NCI-H2171 (cell line): ENCODE measurements around the gene OTOP3.
"Not testable (repeated sequence)": the region's sequence is repeated elsewhere in the genome, so short reads cannot be mapped to it uniquely, and the experiment has no call there.

Experiments used
- DNase-seq: peaks from one replicate; lab custom pipeline; 2025; lab: John Stamatoyannopoulos, UW

OTOP3 gene

DNA sequence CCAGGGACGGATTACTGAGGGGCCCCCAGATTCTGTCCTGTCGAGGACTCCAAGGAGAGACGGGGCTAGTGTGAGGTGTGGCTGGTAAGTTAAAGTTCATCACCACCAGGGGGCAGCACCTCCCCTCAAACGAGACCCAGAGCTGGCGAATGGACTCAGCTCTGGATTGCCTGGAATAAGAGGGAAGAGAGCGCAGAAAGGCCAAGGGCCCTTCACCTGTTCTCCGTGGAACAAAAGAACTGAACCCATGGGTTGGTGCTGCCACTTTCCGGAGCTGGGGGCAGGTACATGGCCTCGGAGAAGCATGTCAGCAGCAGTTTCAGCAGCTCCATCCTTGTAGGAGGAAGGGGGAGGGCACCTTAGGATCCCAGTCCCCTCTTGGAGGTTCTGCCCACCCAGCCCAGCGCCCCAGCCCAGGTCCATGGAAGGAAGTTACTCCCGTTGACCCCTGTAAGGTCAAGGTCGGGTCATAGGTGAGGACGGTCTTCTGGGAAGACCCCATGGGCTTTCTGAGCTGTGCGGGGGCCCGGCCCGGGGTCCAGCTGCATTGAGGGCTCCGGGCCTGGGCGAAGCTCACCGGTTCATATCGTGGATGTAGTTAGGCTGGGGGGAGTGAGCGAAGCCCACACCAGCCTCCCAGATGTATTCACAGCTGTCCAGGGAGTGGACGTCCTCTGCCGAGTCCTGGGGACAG lies 26.1 kb downstream of the OTOP3 start:
- DNase-seq: peak; percentile 81

DNA sequence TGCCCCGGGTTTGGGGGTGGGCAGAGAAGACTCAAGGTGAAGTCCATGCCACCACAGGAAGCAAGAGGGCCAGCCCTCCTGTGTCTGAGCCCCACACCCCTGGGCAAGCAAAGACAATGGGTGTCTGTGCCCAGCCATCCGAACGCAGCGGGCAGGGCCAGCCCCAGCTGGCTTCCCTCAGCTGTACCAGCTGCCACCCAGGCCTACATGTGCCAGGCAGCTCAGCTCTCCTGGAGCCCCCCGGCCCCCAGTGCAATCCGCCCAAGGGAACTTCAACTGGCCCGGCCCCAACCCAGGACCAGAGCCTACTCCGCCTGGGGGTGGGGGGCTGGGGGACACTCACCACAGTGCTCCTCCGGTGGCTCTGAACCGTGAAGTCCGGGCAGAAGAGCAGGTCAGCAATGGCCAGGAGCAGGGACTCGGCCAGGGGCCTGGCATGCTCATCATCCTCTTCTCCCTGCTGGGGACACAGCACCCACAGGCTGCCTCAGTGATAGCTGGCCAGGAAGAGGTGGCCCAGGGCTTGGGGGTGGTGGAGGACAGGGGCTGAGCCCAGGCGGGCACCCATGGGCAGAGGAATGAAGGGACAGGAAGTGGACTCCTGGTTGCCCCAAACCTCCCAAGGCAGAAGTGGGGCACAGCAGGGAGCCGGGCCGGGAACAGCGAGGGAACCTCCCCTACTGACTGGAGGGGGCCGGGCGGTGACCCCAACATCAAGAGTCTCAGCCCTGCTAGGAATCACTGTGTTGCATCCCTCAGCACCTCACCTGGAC lies 27.1 kb downstream of the OTOP3 start:
- DNase-seq: no peak

DNA sequence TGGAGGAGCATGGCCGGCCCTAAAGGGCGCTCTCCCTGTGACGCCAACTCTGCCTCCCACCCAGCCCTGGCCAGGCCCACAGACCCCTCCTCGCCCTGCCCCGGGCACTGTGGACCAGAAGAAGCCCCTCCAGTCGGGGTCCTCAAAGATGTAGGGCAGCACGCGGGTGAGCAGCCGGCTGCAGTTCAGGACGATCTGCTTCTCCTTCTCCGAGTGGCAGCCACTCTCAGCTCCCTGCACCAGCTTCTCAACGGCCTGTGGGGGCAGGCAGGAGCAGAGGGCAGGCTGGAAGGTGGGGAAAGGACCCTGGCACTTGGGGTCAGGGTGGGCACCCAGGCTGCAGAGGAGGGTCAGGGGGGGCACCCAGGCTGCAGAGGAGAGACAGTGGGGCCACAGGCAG lies 28.0 kb downstream of the OTOP3 start:
- no peak for DNase-seq

DNA sequence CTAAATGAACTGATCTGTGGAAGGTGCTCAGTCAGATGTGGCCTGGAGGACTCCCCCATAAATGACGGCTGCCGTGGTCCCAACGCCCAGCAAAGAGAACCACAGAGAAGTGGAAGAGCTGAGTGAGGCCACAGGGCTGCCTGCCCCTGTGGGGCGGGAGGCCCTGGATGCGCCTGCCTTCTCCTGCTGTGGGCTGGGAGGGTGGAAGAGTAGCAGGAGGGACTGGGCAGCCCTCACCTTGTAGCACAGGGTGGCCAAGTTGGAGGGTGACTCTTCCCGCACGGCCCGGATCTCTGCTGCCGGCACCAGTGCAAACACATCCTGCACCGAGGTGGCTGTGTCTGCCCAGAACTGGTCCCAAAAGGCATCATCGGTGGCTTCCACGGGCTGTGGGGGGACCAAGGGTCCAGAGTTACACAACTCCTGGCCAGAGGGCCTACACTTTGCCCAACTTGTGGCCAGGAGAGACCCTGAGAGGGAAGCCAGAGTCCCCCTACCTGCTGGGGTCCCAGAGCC lies 28.6 kb downstream of the OTOP3 start:
- no peak for DNase-seq

DNA sequence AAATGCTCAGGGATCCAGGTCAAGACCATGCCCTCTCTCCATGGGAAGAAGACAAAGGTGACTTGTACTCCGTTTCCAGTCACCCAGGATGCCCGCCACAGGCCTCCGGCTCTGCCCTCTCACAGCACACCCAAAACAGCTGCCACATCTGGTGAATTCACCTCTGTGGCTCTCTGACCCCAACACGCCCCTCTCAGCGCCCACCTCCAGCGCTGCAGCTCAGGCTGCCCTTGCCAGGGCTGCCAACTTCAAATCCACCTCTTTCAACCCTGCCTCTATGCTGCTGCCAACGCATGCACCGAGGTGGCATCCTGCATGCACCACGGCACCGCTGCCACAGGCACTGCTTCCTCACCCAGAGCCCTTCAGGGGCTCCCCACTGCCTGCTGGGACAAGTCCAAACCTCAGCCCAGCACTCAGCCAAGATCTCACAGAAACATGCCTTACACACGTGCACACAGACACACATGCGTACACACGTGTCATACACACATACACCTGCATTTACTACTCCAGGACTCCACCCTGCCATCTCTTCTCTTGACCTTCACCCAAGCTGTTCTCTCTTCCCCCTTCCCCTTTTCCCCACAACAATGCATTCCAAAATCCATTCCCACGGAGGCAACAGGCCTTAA lies 29.4 kb downstream of the OTOP3 start:
- no peak for DNase-seq

DNA sequence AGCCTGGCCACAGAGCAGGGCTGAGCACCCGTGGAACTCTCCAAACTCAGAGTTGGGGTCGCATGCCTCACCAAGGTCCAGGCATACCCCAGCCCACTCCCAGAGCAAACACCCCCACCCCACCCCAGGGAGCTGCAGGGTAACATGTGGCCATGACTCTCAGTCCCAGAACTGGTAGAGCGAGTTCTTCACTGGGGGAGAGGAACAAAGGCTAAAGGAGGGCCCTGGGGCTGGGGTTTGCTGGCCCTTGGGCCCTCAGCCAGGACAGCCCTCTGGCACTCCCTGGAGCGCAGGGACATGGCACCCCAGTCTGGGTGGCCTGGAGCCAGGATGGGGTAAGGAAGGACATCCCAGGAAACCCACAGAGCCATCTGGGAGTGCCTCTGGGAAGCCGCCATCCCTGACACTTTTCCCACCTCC lies 32.7 kb downstream of the OTOP3 start:
- DNase-seq: no peak

DNA sequence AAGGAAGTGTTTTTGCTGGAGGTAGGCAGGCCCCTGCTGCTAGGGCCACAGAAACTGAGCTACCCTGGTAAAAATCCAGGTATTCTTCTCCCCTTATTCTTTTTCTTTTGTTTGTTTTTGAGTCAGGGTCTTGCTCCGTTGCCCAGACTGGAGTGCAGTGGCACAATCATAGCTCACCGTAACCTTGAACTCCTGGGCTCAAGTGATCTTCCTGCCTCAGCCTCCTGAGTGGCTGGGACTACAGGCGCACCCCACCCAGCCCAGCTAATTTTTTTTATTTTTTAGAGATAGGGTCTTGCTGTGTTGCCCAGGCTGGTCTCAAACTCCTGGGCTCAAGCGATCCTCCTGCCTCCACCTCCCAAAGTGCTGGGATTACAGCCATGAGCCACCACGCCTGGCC lies 33.8 kb downstream of the OTOP3 start:
- not testable (repeated sequence) for DNase-seq

DNA sequence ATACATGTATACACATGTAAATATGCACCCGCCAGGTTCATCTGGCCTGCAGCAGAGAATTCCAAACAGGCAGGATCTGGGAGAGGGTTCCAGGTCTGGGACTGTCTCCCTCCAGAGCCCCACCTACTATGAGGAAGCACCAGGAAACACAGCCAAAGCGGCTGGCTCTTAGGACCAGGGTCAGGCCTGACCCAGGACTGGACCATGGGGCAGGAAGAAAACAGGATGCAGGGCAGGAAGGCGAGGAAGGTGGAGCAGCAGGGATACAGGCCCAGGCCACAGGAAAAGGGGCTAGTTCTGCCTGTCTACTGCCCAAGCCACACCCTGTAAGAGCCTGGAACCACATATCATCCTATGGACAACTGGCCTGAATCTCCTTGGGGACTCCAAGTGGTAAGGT lies 34.7 kb downstream of the OTOP3 start:
- no peak for DNase-seq

DNA sequence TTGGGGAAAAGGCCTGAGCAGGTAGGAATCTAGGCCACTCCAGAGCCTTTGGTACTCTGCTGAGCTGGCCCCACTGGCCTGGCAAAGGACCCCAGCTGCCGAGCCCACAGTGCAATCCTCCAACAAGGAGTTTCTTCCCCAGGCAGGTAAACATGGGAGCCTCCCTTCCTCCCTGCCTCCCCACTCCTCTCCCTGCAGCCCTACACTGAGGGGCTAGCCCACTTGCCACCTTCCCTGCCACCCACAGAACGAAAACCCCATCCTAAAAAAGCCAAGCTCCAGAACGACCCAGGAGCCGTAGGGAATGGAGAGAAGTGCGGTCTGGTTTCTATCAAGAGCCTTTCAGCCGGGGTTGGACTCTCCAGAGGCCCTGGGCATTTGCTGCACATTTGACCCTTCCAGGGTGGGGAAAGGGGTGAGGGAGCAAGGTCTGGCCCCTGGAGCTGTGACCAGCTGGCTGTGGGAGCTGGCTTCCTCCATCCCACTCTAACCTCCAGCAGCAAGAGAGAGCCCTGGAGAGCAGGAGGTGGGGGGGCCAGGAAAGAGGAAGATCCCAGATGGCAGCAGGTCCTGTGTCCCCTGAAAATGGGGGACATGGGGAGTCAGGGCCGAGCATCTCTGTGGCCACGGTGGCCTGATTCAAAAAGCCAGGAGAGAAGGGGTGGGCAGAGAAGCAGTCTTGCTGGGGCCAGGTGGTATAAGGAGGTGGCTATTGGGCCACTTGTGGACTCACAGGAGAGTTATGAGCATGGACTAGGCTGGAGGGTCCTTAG lies 35.6 kb downstream of the OTOP3 start:
- DNase-seq: no peak

DNA sequence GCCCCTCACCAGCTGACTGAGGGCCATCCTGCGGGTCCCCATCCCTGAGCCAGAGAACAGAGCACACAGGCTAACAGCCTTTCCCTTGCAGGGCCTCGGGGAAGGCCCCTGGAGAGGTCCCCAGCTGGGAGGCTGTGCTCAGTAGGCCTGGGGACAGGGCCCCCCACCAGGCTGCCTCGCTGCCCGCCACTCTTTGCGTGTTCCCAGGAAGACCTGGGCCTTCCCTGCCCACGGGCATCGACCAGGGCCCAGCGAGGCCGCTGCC lies 36.1 kb downstream of the OTOP3 start:
- no peak for DNase-seq

DNA sequence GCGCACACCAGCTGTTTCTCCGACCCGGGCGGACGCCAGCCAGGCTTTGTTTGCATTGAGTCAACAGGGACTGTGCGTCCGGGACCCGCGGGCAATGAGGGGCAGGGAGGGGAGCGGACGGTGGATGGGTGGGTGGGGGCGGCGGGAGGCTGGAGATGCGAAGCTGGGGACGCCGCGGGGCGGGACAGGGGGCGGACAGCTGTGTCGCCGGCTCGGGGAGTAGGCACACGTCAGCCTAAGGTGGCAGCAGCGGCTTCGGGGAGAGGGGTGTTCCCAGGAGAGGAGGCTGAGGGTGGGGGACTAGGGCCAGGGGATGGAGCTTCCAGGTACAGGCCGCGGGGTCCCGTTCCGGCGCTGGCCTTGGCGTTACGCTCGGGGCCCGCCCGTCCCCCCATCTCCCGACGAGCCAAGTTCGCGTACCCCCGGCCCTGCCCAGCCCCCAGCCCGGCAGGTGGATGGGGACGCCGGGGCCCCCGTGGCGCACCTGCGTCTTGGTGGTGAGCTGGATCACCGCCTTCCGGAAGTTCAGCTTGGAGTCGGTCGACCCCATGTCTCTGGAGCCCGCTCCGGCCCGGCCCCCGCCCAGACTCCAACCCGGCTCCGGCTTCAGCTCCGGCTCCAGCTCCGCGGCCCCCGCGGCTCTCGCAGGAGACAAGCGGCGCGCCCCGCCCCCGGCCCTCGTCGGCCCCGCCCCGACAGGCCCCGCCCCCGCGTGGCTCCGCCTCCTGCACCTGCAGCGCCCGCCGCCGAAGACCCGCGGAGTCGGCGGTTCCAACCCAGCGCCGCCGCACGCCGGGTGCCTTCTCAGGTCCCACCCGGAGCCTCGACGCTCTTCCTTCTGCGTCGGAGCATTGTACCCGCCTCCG lies 36.6 kb downstream of the OTOP3 start, which contains the start of gene HID1:
TSS of gene HID1 (minus strand) at position 653 of the 866 bp plus-strand sequence. CDS start at position 550, 103 bp downstream.
- DNase-seq: peak; percentile 78

DNA sequence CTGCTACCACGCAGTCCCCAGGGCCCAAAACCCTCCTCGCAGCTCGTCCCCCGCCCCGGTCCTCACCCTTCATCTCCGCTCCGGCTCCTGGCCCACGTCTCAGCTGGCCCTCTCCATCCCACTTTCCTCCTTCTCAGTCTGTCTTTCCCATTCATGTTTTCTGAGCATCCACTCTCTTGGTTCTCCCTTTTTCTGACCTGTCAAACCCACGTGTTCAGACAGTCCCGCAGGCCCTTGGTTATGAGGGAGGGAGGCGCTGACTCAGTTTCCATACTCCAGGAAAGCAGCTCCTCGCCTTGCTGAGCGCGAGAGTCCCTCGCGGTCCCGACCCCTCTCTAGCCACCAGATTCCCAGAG lies 37.3 kb downstream of the OTOP3 start:
- DNase-seq: no peak

DNA sequence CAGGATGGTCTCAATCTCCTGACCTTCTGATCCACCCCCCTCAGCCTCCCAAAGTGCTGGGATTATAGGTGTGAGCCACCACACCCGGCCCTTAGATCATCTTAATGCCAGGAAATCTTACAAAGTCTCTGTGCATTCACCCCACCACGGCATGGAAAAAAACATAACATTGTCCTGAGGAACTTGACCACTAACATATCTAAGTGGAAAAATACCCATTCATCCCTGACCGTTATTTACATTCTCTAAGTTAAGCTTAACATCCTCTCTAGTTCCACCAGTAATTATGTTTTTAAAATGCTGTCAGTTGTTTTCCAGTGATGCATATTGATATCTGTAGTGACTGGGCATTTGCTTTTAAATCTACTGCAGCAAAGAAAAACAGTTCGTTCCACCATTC lies 40.2 kb downstream of the OTOP3 start:
- no peak for DNase-seq

DNA sequence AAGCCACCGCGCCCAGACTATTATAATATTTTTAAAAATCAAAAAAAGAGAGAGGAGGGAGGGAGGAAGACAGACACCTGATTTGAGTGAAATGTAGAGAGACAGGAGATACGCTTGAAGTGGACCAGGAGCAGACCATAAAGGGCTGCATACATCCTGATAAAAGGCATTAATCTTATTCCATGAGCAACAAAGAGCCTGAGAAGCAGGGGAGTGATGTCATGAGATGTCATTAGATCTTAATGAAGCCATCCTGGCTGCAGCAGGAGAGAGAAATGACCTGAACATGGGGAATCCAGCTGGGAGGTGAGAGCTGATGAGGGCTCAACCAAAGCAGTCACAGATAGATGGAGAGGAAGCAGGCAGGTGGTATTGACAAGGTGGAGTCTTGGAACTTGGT lies 42.1 kb downstream of the OTOP3 start:
- no peak for DNase-seq

DNA sequence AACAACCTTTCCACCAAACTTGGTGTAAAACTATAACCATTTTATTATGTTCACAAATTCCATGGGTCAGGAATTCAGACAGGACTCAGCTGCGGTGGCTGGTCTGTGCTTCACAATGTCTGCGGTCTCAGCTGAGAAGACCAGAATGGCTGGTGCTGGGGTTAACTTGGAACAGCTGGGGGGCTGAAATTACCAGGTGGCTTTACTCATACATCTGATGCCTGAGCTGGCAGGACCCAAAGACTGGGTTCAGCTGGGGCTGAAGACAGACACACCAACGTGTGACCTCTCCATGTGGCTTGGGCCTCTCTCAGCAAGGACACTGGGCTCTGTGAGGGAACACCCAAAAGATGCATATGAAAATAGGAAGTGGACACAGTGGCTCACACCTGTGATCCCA lies 42.5 kb downstream of the OTOP3 start:
- no peak for DNase-seq

DNA sequence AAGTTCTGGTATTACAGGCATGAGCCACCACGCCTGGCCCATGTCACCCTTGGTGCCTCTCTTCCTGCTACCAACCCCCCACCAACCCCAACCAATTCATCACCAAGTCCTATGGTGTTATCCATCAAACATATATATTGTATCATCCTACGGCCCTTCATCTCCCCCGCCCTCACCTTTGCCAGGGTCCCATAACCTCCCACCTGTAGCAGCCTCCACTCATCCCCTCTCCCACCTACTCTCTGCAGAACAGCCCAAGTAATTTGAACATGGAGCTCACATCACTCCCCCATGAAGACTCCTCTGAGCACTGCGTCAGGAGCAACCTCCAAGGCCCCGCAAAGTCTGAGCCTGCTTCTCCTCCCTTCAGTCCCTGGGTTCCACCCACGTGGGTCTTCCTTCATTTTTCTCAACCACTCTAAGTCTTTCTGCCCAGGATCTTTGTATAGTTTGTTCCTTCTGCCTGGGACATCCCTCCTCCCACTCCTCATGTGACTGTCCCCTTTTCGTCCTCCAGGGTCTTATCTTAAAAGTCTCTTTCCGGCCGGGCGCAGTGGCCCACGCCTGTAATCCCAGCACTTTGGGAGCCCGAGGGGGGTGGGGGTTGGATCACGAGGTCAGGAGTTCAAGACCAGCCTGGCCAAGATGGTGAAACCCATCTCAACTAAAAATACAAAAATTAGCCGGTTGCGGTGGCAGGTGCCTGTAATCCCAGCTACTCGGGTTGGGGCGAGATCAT lies 43.9 kb downstream of the OTOP3 start:
- DNase-seq: no peak

DNA sequence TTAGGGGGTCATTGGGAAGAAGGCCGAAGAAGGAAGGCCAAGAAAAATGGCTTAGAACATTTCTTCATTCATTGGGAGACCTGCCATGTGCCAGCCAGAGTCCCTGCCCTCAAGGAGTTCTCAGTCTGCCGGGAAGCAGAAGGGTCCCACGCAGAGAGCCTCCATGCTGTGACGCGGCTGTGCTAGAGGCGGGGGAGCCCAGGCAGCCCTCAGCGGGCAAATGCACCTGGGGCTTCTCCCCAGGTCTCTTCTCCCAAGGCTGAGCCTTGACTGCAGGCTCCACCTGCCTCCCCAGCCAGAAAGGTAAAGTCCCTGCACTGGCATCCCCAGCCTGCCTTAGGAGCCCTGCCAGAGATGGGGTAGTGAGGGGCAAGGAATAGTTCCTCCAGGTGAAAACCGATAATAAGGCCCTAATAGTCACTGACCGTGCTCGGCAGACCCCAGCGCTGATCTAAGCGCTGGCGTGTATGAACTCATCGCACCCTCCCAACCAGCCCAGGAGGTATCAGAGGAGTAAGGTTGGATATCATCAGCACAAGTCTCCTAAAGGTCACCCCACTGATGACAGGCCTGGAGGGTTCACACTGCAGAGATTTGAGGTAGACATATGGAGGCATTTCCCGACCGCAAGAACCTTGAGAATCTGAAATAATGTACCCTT lies 45.8 kb downstream of the OTOP3 start:
- no peak for DNase-seq

DNA sequence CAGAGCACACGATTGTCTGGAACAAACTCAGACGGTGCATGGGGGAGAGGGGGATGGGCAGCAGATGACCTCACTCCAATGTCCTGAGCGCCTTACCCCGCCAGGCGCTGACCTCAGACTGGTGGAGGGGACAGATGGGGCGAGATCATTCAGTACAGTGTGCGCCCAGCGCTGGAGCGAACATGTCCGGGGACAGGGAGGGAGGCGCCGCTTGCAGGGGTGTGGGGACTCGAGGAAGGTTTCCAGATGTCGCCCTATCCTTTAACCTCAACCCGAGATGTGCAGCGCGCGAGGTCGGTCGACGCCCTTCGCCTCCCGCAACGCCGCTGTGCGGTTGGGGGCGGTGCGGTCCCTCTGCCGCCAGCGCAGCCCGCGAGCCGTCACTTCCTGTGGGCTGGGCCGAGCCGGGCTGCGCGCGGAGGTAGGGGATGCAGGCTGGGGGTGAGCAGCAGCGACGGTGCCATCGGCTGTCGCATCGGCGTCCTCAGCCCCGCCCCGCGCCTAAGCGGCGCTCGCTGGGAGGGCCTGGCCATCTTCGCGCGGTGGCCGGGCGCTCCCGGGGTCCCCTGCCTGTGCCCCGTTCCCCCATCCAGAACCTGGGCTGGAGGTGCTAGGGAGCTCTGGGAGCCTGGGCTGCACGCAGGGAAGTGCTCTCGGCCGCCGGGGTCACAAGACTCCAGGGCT lies 46.4 kb downstream of the OTOP3 start:
- peak; percentile 77 for DNase-seq

DNA sequence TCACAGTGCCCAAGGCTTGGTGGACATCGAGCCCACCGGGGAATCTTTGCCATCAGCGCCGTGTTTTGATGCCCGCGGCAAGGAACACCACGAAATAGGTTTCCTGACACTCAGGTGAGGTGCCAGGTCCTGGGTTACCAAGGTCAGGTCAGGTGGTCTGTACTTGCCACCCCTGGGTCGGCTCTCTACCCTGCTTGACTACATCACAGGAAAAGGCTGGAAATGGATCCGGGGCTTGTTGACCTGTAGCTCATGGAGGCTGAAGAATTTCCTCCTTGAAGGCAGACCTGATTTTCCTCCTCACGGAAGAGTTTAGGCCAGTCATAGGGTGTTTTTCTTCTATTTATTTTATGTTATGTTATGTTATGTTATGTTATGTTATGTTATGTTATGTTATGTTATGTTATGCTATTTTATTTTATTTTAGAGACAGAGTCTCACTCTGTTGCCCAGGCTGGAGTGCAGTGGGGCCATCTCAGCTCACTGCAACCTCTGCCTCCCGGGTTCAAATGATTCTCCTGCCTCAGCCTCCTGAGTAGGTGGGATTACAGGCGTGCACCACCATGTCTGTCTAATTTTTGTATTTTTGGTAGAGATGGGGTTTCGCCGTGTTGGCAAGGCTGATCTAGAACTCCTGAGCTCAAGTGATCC lies 47.1 kb downstream of the OTOP3 start:
- DNase-seq: not testable (repeated sequence)
